Pulmonary artery endothelial cell (primary cell): Measurements from ENCODE around the gene FRMD3. TPM values are rescaled to one million over a fixed set of nuclear protein-coding genes. Genes with fewer than 3 reads are reported as not detected.

Source experiments
- DNase-seq: peaks from one replicate; pipeline ENCODE4 v3.0.0-alpha.2; 2011; ENCODE audit warnings: low read depth, low spot score
- total RNA-seq: library from RNA; depleted of rRNA; stranded (reverse); fragments of >200 nt; gene quantifications from 2 replicates; pipeline ENCODE4 v1.2.3, GENCODE V29; 2014

Gene FRMD3
- total RNA-seq, 1 donor from 2014 or later: 17.2 TPM

- DNase-seq: no peak
These were observed 252.6 kb downstream of the FRMD3 start for GRCh38 chr9:83285445-83286225.

- no peak for DNase-seq
These were observed 253.5 kb downstream of the FRMD3 start for GRCh38 chr9:83284746-83285145.

- no peak for DNase-seq
These were observed 254.7 kb downstream of the FRMD3 start for GRCh38 chr9:83283528-83283927.

GRCh38 chr9:83281306-83282255 lies 256.6 kb downstream of the FRMD3 start:
- peak; percentile 66 for DNase-seq

GRCh38 chr9:83280790-83281189 lies 257.4 kb downstream of the FRMD3 start:
- no peak for DNase-seq

GRCh38 chr9:83280268-83280667 lies 257.9 kb downstream of the FRMD3 start:
- DNase-seq: no peak

GRCh38 chr9:83274787-83275186 lies 263.4 kb downstream of the FRMD3 start:
- no peak for DNase-seq

GRCh38 chr9:83271665-83272071 lies 266.5 kb downstream of the FRMD3 start:
- peak; percentile 96 for DNase-seq

- no peak for DNase-seq
These were observed 268.1 kb downstream of the FRMD3 start for GRCh38 chr9:83270116-83270515.

- DNase-seq: no peak
These were observed 270.5 kb downstream of the FRMD3 start for GRCh38 chr9:83267741-83268140.

GRCh38 chr9:83266666-83267496 lies 271.3 kb downstream of the FRMD3 start:
- peak; percentile 30 for DNase-seq

- DNase-seq: no peak
These were observed 271.9 kb downstream of the FRMD3 start for GRCh38 chr9:83266331-83266665.

- DNase-seq: no peak
These were observed 273.9 kb downstream of the FRMD3 start for GRCh38 chr9:83264315-83264714.

- DNase-seq: no peak
These were observed 278.6 kb downstream of the FRMD3 start for GRCh38 chr9:83259558-83259957.

- DNase-seq: no peak
These were observed 280.0 kb downstream of the FRMD3 start for GRCh38 chr9:83257937-83258891.

GRCh38 chr9:83247732-83248131 lies 290.5 kb downstream of the FRMD3 start:
- DNase-seq: no peak

GRCh38 chr9:83245979-83246659 lies 292.1 kb downstream of the FRMD3 start:
- no peak for DNase-seq

- no peak for DNase-seq
These were observed 296.1 kb downstream of the FRMD3 start for GRCh38 chr9:83242066-83242465.

GRCh38 chr9:83240671-83241070 lies 297.5 kb downstream of the FRMD3 start:
- DNase-seq: no peak

- no peak for DNase-seq
These were observed 298.5 kb downstream of the FRMD3 start for GRCh38 chr9:83239747-83240146.
